Uterus (tissue), 4 donors: ENCODE measurements around the gene WHRN. TPM values are rescaled to one million over a fixed set of nuclear protein-coding genes. Genes with fewer than 3 reads are reported as not detected.

Source experiments
- DNase-seq, 2 donors: peaks; one replicate each; pipeline ENCODE4 v3.0.0-alpha.2; 2019 to 2020
- H3K27ac ChIP-seq, 2 donors: fragments of 200-600 bp; sonication (generic); 1 replicate in 1 of 2; 2 replicates in 1 of 2; pipeline ENCODE4 v1.5.1; 2016 to 2018
- H3K27me3 ChIP-seq, 2 donors: fragments of 200-600 bp; sonication (generic); one replicate each; pipeline ENCODE4 v1.5.1; 2018 to 2019; ENCODE audit warnings: control low read depth in 1 of 2
- H3K36me3 ChIP-seq, 2 donors: fragments of 200-600 bp; sonication (generic); one replicate each; pipeline ENCODE4 v1.5.1; 2019; ENCODE audit warnings: control low read depth in 1 of 2
- H3K4me1 ChIP-seq, 2 donors: fragments of 200-600 bp; sonication (generic); one replicate each; pipeline ENCODE4 v1.5.1; 2018 to 2019; ENCODE audit warnings: control low read depth in 1 of 2
- H3K4me3 ChIP-seq, 2 donors: fragments of 200-600 bp; sonication (generic); 1 replicate in 1 of 2; 2 replicates in 1 of 2; pipeline ENCODE4 v1.5.1; 2018 to 2019; ENCODE audit warnings: mild to moderate bottlenecking in 1 of 2
- H3K9me3 ChIP-seq, 2 donors: fragments of 200-600 bp; sonication (generic); one replicate each; pipeline ENCODE4 v1.5.1; 2019; ENCODE audit warnings: control low read depth in 1 of 2
- POLR2A ChIP-seq, 2 donors: fragments of 450-650 bp; IDR thresholded peaks; one replicate each; pipeline ENCODE4 v1.6.1; 2016; ENCODE audit warnings: antibody characterized with exemption in 2 of 2, mild to moderate bottlenecking in 1 of 2, moderate library complexity in 1 of 2
- intact Hi-C: fragments of 100-400 bp; cut with DNase I; formaldehyde crosslinking; loops from one replicate; pipeline ENCODE4 v1.15.1; 2023; ENCODE audit warnings: low total_unique reads
- total RNA-seq, 4 donors: library from RNA; depleted of rRNA in 3 of 4; stranded (reverse); fragments of >200 nt in 3 of 4; gene quantifications; one replicate each; pipeline versions ENCODE4 v1.1.0 to v1.2.4, GENCODE V29; 2014 to 2023
- TF ChIP-seq, protein P1 (sequence below), 4 experiments: fragments of 200-600 bp in 2 of 4; fragments of 450-650 bp in 2 of 4; sonication (generic) in 2 of 4; IDR thresholded peaks; one replicate each; pipeline ENCODE4 v1.5.1; 2016 to 2019; ENCODE audit warnings: antibody characterized with exemption in 4 of 4, mild to moderate bottlenecking in 2 of 4, moderate library complexity in 1 of 4
- donor health status: DM: yes; HTN: yes; CAD: no.

The WHRN gene
- total RNA-seq, 4 donors from 2014 or later, result 4.0 to 32.3 (median 20.2) TPM

DNA sequence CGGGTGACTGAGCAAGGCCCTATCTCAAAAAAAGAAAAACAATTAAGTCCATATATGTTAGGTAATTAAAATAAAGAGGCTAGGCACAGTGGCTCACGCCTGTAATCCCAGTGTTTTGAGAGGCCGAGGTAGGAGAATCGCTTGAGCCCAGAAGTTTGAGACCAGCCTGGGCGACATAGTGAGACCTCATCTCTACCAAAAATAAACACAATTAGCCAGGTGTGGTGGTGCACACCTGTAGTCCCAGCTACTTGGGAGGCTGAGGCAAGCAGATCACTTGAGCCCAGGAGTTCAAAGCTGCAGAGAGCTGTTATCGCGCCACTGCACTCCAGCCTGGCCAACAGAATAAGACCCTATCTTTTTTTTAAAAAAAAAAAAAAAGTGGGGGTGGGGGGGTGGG, 12.3 kb downstream of the WHRN start:
- no peak for DNase-seq
- Histone ChIP-seq H3K27me3 (no peaks in the 10 kb centered on the region), H3K4me1 (no peaks in the 10 kb centered on the region), H3K27ac (no peak overlapping the region), H3K4me3 (no peak overlapping the region), H3K9me3 (no peaks in the 10 kb centered on the region), H3K36me3 (no peaks in the 10 kb centered on the region)
- TF ChIP-seq, protein P1, sequence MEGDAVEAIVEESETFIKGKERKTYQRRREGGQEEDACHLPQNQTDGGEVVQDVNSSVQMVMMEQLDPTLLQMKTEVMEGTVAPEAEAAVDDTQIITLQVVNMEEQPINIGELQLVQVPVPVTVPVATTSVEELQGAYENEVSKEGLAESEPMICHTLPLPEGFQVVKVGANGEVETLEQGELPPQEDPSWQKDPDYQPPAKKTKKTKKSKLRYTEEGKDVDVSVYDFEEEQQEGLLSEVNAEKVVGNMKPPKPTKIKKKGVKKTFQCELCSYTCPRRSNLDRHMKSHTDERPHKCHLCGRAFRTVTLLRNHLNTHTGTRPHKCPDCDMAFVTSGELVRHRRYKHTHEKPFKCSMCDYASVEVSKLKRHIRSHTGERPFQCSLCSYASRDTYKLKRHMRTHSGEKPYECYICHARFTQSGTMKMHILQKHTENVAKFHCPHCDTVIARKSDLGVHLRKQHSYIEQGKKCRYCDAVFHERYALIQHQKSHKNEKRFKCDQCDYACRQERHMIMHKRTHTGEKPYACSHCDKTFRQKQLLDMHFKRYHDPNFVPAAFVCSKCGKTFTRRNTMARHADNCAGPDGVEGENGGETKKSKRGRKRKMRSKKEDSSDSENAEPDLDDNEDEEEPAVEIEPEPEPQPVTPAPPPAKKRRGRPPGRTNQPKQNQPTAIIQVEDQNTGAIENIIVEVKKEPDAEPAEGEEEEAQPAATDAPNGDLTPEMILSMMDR (IDR thresholded peaks at IDR 0.05), result no peak
- TF ChIP-seq POLR2A (IDR thresholded peaks at IDR 0.05), result no peak
- intact Hi-C loops, result no loop called here

- no peak for TF ChIP-seq POLR2A (IDR thresholded peaks at IDR 0.05)
- TF ChIP-seq, protein P1 (IDR thresholded peaks at IDR 0.05), result no peak
- H3K36me3 ChIP-seq, result no peaks in the 10 kb centered on the region
- H3K9me3 ChIP-seq, result no peaks in the 10 kb centered on the region
- H3K27ac ChIP-seq, result no peak overlapping the region
- intact Hi-C loops, result no loop called here
- H3K4me1 ChIP-seq, result no peaks in the 10 kb centered on the region
- H3K27me3 ChIP-seq, result no peaks in the 10 kb centered on the region
- no peak for DNase-seq
- no peak overlapping the region for H3K4me3 ChIP-seq
These were observed 13.8 kb downstream of the WHRN start for GRCh38 chr9:114491430-114492003.

DNA sequence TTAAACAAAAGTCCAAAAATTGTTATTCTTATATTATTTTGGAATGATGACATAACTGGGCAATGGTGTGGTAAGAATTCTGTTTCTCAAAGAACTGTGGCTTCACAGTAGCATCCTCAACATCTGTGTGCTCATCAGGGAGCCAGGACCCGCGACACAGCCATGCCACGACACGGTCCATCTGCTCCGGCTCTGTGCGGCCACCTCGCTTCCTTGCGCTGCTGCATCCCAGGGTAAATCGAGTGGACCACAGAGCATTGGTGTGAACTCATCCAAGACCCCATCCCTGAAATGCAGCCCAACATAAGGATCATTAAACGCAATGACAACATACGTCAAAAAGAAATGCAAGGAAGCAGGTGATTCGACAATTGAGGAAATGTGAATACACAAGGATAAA, 15.3 kb downstream of the WHRN start:
- no peak for DNase-seq
- H3K27ac ChIP-seq, result no peak overlapping the region
- H3K36me3 ChIP-seq, result no peaks in the 10 kb centered on the region
- intact Hi-C loops, result loop anchor here (10.0 kb wide), 1 partner anchor 145 kb away; no protein-coding TSS in a partner anchor
- H3K27me3 ChIP-seq, result no peaks in the 10 kb centered on the region
- TF ChIP-seq POLR2A (IDR thresholded peaks at IDR 0.05), result no peak
- TF ChIP-seq, protein P1 (IDR thresholded peaks at IDR 0.05), result no peak
- H3K9me3 ChIP-seq, result no peaks in the 10 kb centered on the region
- no peak overlapping the region for H3K4me3 ChIP-seq
- H3K4me1 ChIP-seq, result no peaks in the 10 kb centered on the region

DNA sequence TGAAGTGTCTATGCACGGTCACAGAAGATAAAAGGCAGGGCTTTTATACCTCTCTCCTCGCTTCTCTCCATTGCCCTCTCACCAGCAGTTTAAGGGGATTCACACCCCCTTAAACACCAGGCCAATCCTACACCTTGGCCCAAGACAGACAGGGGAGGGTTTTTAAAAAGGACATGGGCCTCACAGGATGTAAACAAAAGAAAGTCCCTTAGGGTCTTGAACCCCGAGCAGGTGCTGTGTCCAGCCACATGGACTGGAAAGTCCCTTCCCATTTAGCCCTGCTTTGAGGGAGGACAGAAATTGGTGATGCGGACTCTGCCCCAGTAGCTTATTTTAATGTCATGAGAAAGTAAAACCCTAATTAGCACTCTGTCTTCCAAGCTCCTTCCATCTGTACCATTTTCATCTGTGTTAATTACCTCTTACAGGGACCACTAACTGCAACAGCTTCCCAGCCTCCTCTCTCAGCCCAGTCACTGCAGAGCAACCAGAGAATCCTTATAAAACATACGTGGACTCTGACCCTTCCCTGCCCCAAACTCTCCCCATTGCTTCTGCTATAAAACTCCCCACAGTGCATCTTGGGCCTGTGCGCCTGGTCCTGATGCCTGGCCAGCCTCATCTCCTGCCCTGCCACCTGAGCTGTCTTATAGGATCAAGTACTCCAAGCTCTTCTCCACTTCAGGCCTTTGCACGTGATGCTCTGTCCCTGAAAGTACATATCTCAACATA, 16.7 kb downstream of the WHRN start:
- no peak overlapping the region for H3K27ac ChIP-seq
- DNase-seq, result no peak
- no peak overlapping the region for H3K4me3 ChIP-seq
- no peaks in the 10 kb centered on the region for H3K27me3 ChIP-seq
- no peaks in the 10 kb centered on the region for H3K9me3 ChIP-seq
- intact Hi-C loops, result loop anchor here (10.0 kb wide), 1 partner anchor 144 kb away; no protein-coding TSS in a partner anchor
- TF ChIP-seq POLR2A (IDR thresholded peaks at IDR 0.05), result no peak
- TF ChIP-seq, protein P1 (IDR thresholded peaks at IDR 0.05), result no peak
- H3K4me1 ChIP-seq, result no peaks in the 10 kb centered on the region
- H3K36me3 ChIP-seq, result no peaks in the 10 kb centered on the region

- intact Hi-C loops, result loop anchor here (10.0 kb wide), 1 partner anchor 143 kb away; no protein-coding TSS in a partner anchor
- no peaks in the 10 kb centered on the region for H3K36me3 ChIP-seq
- H3K4me3 ChIP-seq, result no peak overlapping the region
- peak in 1 of 2 donors; percentile 58 for DNase-seq
- no peaks in the 10 kb centered on the region for H3K9me3 ChIP-seq
- TF ChIP-seq, protein P1 (IDR thresholded peaks at IDR 0.05), result peak; percentile 56 to 79 (median 74)
- no peak for TF ChIP-seq POLR2A (IDR thresholded peaks at IDR 0.05)
- H3K27ac ChIP-seq, result no peak overlapping the region
- no peaks in the 10 kb centered on the region for H3K27me3 ChIP-seq
- H3K4me1 ChIP-seq, result no peaks in the 10 kb centered on the region
These were observed 17.5 kb downstream of the WHRN start for GRCh38 chr9:114487607-114488300.
